Measurements from ENCODE around the gene SERPINB1.
A peak's percentile ranks its signal among the peaks of the same experiment; 100 is the strongest.

SERPINB1 gene

GRCh38 chr6:2796861-2797260 is 44.8 kb downstream of the SERPINB1 start:
- H3K4me3 ChIP-seq, result no peak overlapping the region
- no peak overlapping the region for H3K27ac ChIP-seq
- DNase-seq (ENCODE audit: low spot score), result no peak
- no peak for TF ChIP-seq CTCF (IDR thresholded peaks at IDR 0.05)

GRCh38 chr6:2795956-2796355 is 45.7 kb downstream of the SERPINB1 start:
- no peak overlapping the region for H3K27ac ChIP-seq
- DNase-seq (ENCODE audit: low spot score), result no peak
- no peak for TF ChIP-seq CTCF (IDR thresholded peaks at IDR 0.05)
- no peak overlapping the region for H3K4me3 ChIP-seq

DNA sequence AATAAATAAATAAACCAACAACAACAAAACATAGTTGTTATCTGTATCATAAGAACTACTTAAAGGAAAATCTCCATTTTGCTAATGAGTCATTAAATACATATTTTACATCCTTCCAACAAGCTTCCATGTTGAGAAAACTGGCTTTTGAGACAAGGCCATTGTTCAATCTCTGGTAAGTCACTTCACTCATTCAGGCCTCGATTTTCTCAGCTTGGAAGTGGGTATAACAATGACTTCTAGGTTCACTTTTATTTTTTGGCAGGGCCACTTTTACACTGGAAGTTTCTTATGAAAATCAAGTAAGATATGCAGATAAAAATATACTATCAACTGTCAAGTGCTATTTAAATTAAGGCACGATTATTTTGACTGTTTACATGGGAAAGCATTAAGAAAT is 46.5 kb downstream of the SERPINB1 start:
- DNase-seq (ENCODE audit: low spot score), result no peak
- TF ChIP-seq CTCF (IDR thresholded peaks at IDR 0.05), result no peak
- Histone ChIP-seq H3K27ac (no peak overlapping the region), H3K4me3 (no peak overlapping the region)

DNA sequence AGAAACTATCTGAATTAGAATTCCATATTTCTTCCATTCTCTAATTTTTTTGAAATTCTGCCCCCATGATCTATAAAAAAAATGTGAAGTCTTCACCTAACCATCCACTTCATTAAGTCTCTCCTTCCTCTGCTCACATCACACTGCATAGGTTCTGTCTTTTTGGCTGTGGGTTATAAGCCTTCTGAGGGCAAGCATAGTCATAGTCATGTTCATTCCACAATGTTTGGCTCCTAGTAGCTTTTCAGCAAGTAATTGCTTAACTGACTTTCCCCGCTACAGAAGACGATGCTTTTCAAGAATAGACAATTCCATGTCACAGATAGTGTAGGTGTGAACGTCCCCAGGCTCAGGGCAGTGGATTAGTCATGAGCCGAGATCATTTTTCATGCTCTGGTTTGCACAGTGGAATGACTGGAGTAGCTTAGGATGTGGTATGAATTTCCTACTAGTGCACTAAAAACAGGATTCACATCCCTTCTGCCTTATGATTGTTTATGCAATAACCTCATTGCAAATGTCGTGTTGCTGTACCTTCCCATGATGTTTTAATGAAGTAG is 47.4 kb downstream of the SERPINB1 start:
- H3K27ac ChIP-seq, result peak overlapping the region in 1 of 2 donors; percentile 88

DNA sequence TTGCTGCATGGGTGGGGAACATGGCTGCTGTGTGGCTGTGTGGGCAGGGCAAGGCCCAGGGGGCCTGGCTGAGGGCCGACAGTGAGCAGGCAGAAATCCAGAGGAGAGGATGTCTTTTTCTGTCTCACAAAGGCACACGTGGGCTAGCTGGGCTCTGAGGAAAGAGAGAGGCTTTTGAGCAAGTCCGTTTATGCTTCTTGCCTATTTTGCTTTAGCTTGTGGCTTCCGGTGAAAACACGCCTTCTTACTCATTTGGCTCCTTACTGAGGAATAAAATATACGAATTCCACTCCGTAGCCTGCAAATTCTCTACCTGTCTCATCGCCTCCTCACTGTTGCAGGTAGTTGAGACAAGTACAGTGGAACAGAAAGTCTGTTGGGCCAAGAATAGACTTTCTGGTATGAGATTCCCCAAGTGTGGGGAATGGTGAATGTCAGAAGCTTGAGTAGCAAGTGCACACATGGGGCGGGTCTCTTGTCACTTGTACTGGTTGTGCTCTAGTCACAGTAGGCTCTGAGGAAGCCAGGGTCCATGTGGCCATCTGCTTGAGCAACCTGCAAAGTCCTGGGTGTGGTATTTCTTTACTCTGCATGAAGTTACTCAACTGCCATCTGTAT is 48.0 kb downstream of the SERPINB1 start:
- H3K4me3 ChIP-seq, result no peak overlapping the region
- H3K27ac ChIP-seq, result peak overlapping the region; percentile 64 to 88
- no peak for TF ChIP-seq CTCF (IDR thresholded peaks at IDR 0.05)
- DNase-seq (ENCODE audit: low spot score), result no peak

More for the DNA sequence above, 47.4 kb downstream of the SERPINB1 start:
- no peak for TF ChIP-seq CTCF (IDR thresholded peaks at IDR 0.05)
- no peak overlapping the region for H3K4me3 ChIP-seq
- no peak for DNase-seq (ENCODE audit: low spot score)

GRCh38 chr6:2792330-2793110 is 49.1 kb downstream of the SERPINB1 start:
- no peak overlapping the region for H3K4me3 ChIP-seq
- no peak for DNase-seq (ENCODE audit: low spot score)
- peak overlapping the region; percentile 64 to 88 for H3K27ac ChIP-seq
- TF ChIP-seq CTCF (IDR thresholded peaks at IDR 0.05), result no peak
